Measurements from ENCODE around the gene TMEM62.
A peak's percentile ranks its signal among the peaks of the same experiment; 100 is the strongest.

The TMEM62 gene

GRCh38 chr15:43212299-43212698, 78.9 kb downstream of the TMEM62 start:
- H3K4me1 ChIP-seq, result peaks cover 5% of the 10 kb centered on the region
- H3K27me3 ChIP-seq, result no peaks in the 10 kb centered on the region
- DNase-seq, result peak; percentile 83
- TF ChIP-seq CTCF (IDR thresholded peaks at IDR 0.05; ENCODE audit: low read depth, low read length), result no peak
- H3K36me3 ChIP-seq, result no peaks in the 10 kb centered on the region
- H3K4me3 ChIP-seq (ENCODE audit: low read depth, low read length), result peak overlapping the region; percentile 9; the same call in 1 of the 2 replicates
- H3K9me3 ChIP-seq, result no peaks in the 10 kb centered on the region

GRCh38 chr15:43212951-43213350, 79.6 kb downstream of the TMEM62 start:
- Histone ChIP-seq H3K9me3 (no peaks in the 10 kb centered on the region), H3K4me3 (ENCODE audit: low read depth, low read length) (no peak overlapping the region)
- TF ChIP-seq CTCF (IDR thresholded peaks at IDR 0.05; ENCODE audit: low read depth, low read length), result no peak

GRCh38 chr15:43213466-43213865, 80.1 kb downstream of the TMEM62 start:
- Histone ChIP-seq H3K27me3 (no peaks in the 10 kb centered on the region), H3K4me1 (peaks cover 5% of the 10 kb centered on the region), H3K9me3 (no peaks in the 10 kb centered on the region), H3K4me3 (ENCODE audit: low read depth, low read length) (no peak overlapping the region), H3K36me3 (no peaks in the 10 kb centered on the region)
- no peak for DNase-seq
- no peak for TF ChIP-seq CTCF (IDR thresholded peaks at IDR 0.05; ENCODE audit: low read depth, low read length)

More at GRCh38 chr15:43212951-43213350, 79.6 kb downstream of the TMEM62 start:
- no peaks in the 10 kb centered on the region for H3K27me3 ChIP-seq
- H3K36me3 ChIP-seq, result no peaks in the 10 kb centered on the region
- no peak for DNase-seq
- H3K4me1 ChIP-seq, result peaks cover 5% of the 10 kb centered on the region

GRCh38 chr15:43214169-43214568, 80.8 kb downstream of the TMEM62 start:
- Histone ChIP-seq H3K27me3 (no peaks in the 10 kb centered on the region), H3K4me3 (ENCODE audit: low read depth, low read length) (no peak overlapping the region), H3K4me1 (peaks cover 5% of the 10 kb centered on the region), H3K9me3 (no peaks in the 10 kb centered on the region), H3K36me3 (no peaks in the 10 kb centered on the region)
- TF ChIP-seq CTCF (IDR thresholded peaks at IDR 0.05; ENCODE audit: low read depth, low read length), result no peak
- DNase-seq, result no peak

- TF ChIP-seq CTCF (IDR thresholded peaks at IDR 0.05; ENCODE audit: low read depth, low read length), result no peak
- no peak for DNase-seq
- H3K4me3 ChIP-seq (ENCODE audit: low read depth, low read length), result no peak overlapping the region
- H3K9me3 ChIP-seq, result no peaks in the 10 kb centered on the region
- H3K36me3 ChIP-seq, result no peaks in the 10 kb centered on the region
- no peaks in the 10 kb centered on the region for H3K27me3 ChIP-seq
- H3K4me1 ChIP-seq, result peaks cover 5% of the 10 kb centered on the region
These were observed 81.4 kb downstream of the TMEM62 start for GRCh38 chr15:43214592-43215295.

GRCh38 chr15:43215961-43216360, 82.6 kb downstream of the TMEM62 start:
- H3K4me3 ChIP-seq (ENCODE audit: low read depth, low read length), result no peak overlapping the region
- no peaks in the 10 kb centered on the region for H3K27me3 ChIP-seq
- DNase-seq, result no peak
- H3K36me3 ChIP-seq, result no peaks in the 10 kb centered on the region
- no peak for TF ChIP-seq CTCF (IDR thresholded peaks at IDR 0.05; ENCODE audit: low read depth, low read length)
- no peaks in the 10 kb centered on the region for H3K9me3 ChIP-seq
- H3K4me1 ChIP-seq, result peaks cover 8% of the 10 kb centered on the region
